ENCODE data around the gene CAT.
"Not testable (repeated sequence)": the region's sequence is repeated elsewhere in the genome, so short reads cannot be mapped to it uniquely, and the experiment has no call there.

CAT gene

GRCh38 chr11:34438529-34439507 lies at the start of gene CAT:
Gene CAT (plus strand): TSS chr11:34438934. CDS start chr11:34439014, 80 bp downstream.
- DNase-seq, result peak; percentile 99

- DNase-seq, result no peak
Measured at GRCh38 chr11:34394771-34395300, 43.9 kb upstream of the CAT start.

GRCh38 chr11:34395916-34396550 lies 42.7 kb upstream of the CAT start:
- DNase-seq, result no peak

GRCh38 chr11:34397120-34397519 lies 41.6 kb upstream of the CAT start:
- no peak for DNase-seq

- DNase-seq, result no peak
Measured at GRCh38 chr11:34397811-34398210, 40.9 kb upstream of the CAT start.

- no peak for DNase-seq
Measured at GRCh38 chr11:34403431-34403830, 35.3 kb upstream of the CAT start.

GRCh38 chr11:34404280-34404679 lies 34.5 kb upstream of the CAT start:
- no peak for DNase-seq

- DNase-seq, result peak; percentile 6
Measured at GRCh38 chr11:34405079-34405858, 33.5 kb upstream of the CAT start.

- no peak for DNase-seq
Measured at GRCh38 chr11:34406413-34406812, 32.3 kb upstream of the CAT start.

- no peak for DNase-seq
Measured at GRCh38 chr11:34407121-34407813, 31.5 kb upstream of the CAT start.

- no peak for DNase-seq
Measured at GRCh38 chr11:34408580-34409172, 30.1 kb upstream of the CAT start.

GRCh38 chr11:34411111-34411510 lies 27.6 kb upstream of the CAT start:
- DNase-seq, result no peak

- no peak for DNase-seq
Measured at GRCh38 chr11:34411791-34412190, 26.9 kb upstream of the CAT start.

- no peak for DNase-seq
Measured at GRCh38 chr11:34413263-34413662, 25.5 kb upstream of the CAT start.

GRCh38 chr11:34415538-34415937 lies 23.2 kb upstream of the CAT start:
- no peak for DNase-seq

GRCh38 chr11:34416088-34416487 lies 22.6 kb upstream of the CAT start:
- no peak for DNase-seq

GRCh38 chr11:34416766-34417165 lies 22.0 kb upstream of the CAT start:
- no peak for DNase-seq

- DNase-seq, result no peak
Measured at GRCh38 chr11:34417202-34417601, 21.5 kb upstream of the CAT start.

- no peak for DNase-seq
Measured at GRCh38 chr11:34419158-34419557, 19.6 kb upstream of the CAT start.

- DNase-seq, result no peak
Measured at GRCh38 chr11:34423300-34423699, 15.4 kb upstream of the CAT start.

GRCh38 chr11:34424826-34425225 lies 13.9 kb upstream of the CAT start:
- not testable (repeated sequence) for DNase-seq

- DNase-seq, result no peak
Measured at GRCh38 chr11:34425360-34425759, 13.4 kb upstream of the CAT start.
